HCT116 (cell line): ENCODE data around the gene CYP2C19. TPM values are rescaled to one million over a fixed set of nuclear protein-coding genes. Genes with fewer than 3 reads are reported as not detected.
"Not testable (repeated sequence)": the region's sequence is repeated elsewhere in the genome, so short reads cannot be mapped to it uniquely, and the experiment has no call there.

Experiments
- ATAC-seq: fragments of 200-7000 bp; cut with Tn5 transposase; 2 replicates; pipeline ENCODE4 v1.9.1; 2020; ENCODE audit warnings: mild to moderate bottlenecking, moderate library complexity
- BruUV-seq: library from RNA; stranded (reverse); fragments of 400-500 nt; replicated peaks from 2 replicates; lab custom pipeline; 2021; lab: Mats Ljungman, UMichigan
- CTCF ChIA-PET: fragments of 300-600 bp; sonication (Branson Sonifier 250); formaldehyde crosslinking; loops from one replicate; lab custom pipeline; 2021; ENCODE audit warnings: antibody characterized with exemption; lab: Charles Lee
- POLR2A ChIA-PET: fragments of 300-600, 350-600 bp; sonication (Branson Sonifier 250); formaldehyde crosslinking; loops from one replicate; lab custom pipeline; 2021; ENCODE audit warnings: antibody characterized with exemption; lab: Charles Lee
- RAD21 ChIA-PET, 2 experiments: fragments of 300-600 bp; sonication (Branson Sonifier 250); formaldehyde crosslinking; loops; one replicate each; lab custom pipeline; 2023; ENCODE audit warnings: low total read pairs in 2 of 2; ENCODE audit not compliant: uncharacterized antibody in 2 of 2, unreplicated experiment in 2 of 2, low non-redundant PET in 1 of 2; lab: Charles Lee
- DNase-seq: peaks from one replicate; pipeline ENCODE4 v3.0.0-alpha.2; 2010; ENCODE audit warnings: low read depth, low spot score
- H2AFZ ChIP-seq: fragments of 200-600 bp; shearing (Covaris generic), sonication (generic); 2 replicates; pipeline ENCODE4 v1.6.1; 2017; ENCODE audit warnings: low read depth, mixed run types, mixed read lengths, antibody characterized with exemption, low read length; ENCODE audit not compliant: poor library complexity, severe bottlenecking
- H3K27ac ChIP-seq: 2 replicates; pipeline ENCODE4 v1.5.1; 2012; ENCODE audit warnings: low read depth, low read length
- H3K27me3 ChIP-seq: fragments of 200-600 bp; sonication (generic); 2 replicates; pipeline ENCODE4 v1.6.1; 2016; ENCODE audit warnings: mixed run types, low read length, mixed read lengths; ENCODE audit not compliant: insufficient read depth
- H3K36me3 ChIP-seq, 2 experiments: fragments of 200-500 bp in 1 of 2; fragments of 200-600 bp in 1 of 2; sonication (Bioruptor generic) in 1 of 2; sonication (generic) in 1 of 2; 2 replicates each; pipeline versions ENCODE4 v1.5.1 to v1.6.1; 2014 to 2016; ENCODE audit warnings: low read length in 2 of 2, inconsistent platforms in 1 of 2, mixed read lengths in 1 of 2, mixed run types in 1 of 2; ENCODE audit not compliant: insufficient read depth in 2 of 2, control insufficient read depth in 1 of 2
- H3K4me1 ChIP-seq, 2 experiments: fragments of 200-600 bp in 1 of 2; sonication (generic) in 1 of 2; 2 replicates each; pipeline versions ENCODE4 v1.5.1 to v1.6.1; 2012 to 2017; ENCODE audit warnings: low read length in 2 of 2, inconsistent platforms in 1 of 2, mild to moderate bottlenecking in 1 of 2, mixed read lengths in 1 of 2, mixed run types in 1 of 2, moderate library complexity in 1 of 2; ENCODE audit not compliant: insufficient read depth in 2 of 2, control insufficient read depth in 1 of 2
- H3K4me2 ChIP-seq: fragments of 200-600 bp; sonication (generic); 2 replicates; pipeline ENCODE4 v1.6.1; 2017; ENCODE audit warnings: mixed run types, low read length, mixed read lengths
- H3K4me3 ChIP-seq, 2 experiments: fragments of 200-600 bp in 1 of 2; sonication (generic) in 1 of 2; replicated peaks in 1 of 2; 2 replicates each; pipeline ENCODE4 v1.5.1; 2011 to 2016; ENCODE audit warnings: low read length in 2 of 2, control low read depth in 1 of 2, low read depth in 1 of 2, mild to moderate bottlenecking in 1 of 2, mixed read lengths in 1 of 2, mixed run types in 1 of 2
- H3K79me2 ChIP-seq: fragments of 200-600 bp; sonication (generic); 2 replicates; pipeline ENCODE4 v1.6.1; 2017; ENCODE audit warnings: mild to moderate bottlenecking, mixed run types, low read length, moderate library complexity, mixed read lengths; ENCODE audit not compliant: insufficient read depth
- H3K9ac ChIP-seq: fragments of 200-600 bp; sonication (generic); 2 replicates; pipeline ENCODE4 v1.6.1; 2016; ENCODE audit warnings: low read length, mixed read lengths
- H3K9me2 ChIP-seq: fragments of 200-600 bp; sonication (generic), shearing (Covaris generic); 2 replicates; pipeline ENCODE4 v1.6.1; 2017; ENCODE audit warnings: mixed run types, mild to moderate bottlenecking, moderate library complexity; ENCODE audit not compliant: insufficient read depth
- H3K9me3 ChIP-seq, 2 experiments: fragments of 200-500 bp in 1 of 2; fragments of 200-600 bp in 1 of 2; sonication (Bioruptor generic) in 1 of 2; sonication (generic) in 1 of 2; 2 replicates each; pipeline ENCODE4 v1.6.1; 2014 to 2017; ENCODE audit warnings: low read length in 2 of 2, mixed read lengths in 2 of 2, inconsistent platforms in 1 of 2, low read depth in 1 of 2, mild to moderate bottlenecking in 1 of 2, mixed run types in 1 of 2, moderate library complexity in 1 of 2; ENCODE audit not compliant: control insufficient read depth in 1 of 2, insufficient read depth in 1 of 2
- H4K20me1 ChIP-seq: fragments of 200-600 bp; sonication (generic), shearing (Covaris generic); 2 replicates; pipeline ENCODE4 v1.6.1; 2017; ENCODE audit warnings: mixed run types, mild to moderate bottlenecking, moderate library complexity; ENCODE audit not compliant: insufficient read depth
- CEBPB ChIP-seq: IDR thresholded peaks from 2 replicates; pipeline ENCODE4 v1.6.1; 2012; ENCODE audit warnings: low read depth
- CTCF ChIP-seq, 3 experiments: fragments of 200-600 bp in 1 of 3; sonication (generic) in 1 of 3; IDR thresholded peaks in 2 of 3; conservative IDR thresholded peaks in 1 of 3; 2 replicates each; pipeline ENCODE4 v1.5.1; 2012 to 2017; ENCODE audit warnings: low read depth in 2 of 3, low read length in 2 of 3, antibody characterized with exemption in 1 of 3, borderline replicate concordance in 1 of 3, control low read depth in 1 of 3, mild to moderate bottlenecking in 1 of 3, mixed read lengths in 1 of 3, mixed run types in 1 of 3, moderate library complexity in 1 of 3; ENCODE audit not compliant: insufficient read depth in 1 of 3
- EZH2 ChIP-seq: fragments of 200-600 bp; sonication (generic); IDR thresholded peaks from 2 replicates; pipeline ENCODE4 v1.6.1; 2017; ENCODE audit warnings: antibody characterized with exemption, mixed run types
- FOSL1 ChIP-seq: IDR thresholded peaks from 2 replicates; pipeline ENCODE4 v1.6.1; 2012; ENCODE audit warnings: low read depth
- MAX ChIP-seq: IDR thresholded peaks from 2 replicates; pipeline ENCODE4 v1.6.1; 2012
- POLR2A ChIP-seq: IDR thresholded peaks from 2 replicates; pipeline ENCODE4 v1.7.0; 2011; ENCODE audit warnings: borderline replicate concordance; ENCODE audit not compliant: insufficient read depth, insufficient read length; ENCODE audit errors: extremely low read depth
- SP1 ChIP-seq: IDR thresholded peaks from 2 replicates; pipeline ENCODE4 v1.6.1; 2012; ENCODE audit warnings: low read depth
- SRF ChIP-seq: IDR thresholded peaks from 2 replicates; pipeline ENCODE4 v1.6.1; 2012; ENCODE audit warnings: low read depth
- YY1 ChIP-seq: IDR thresholded peaks from 2 replicates; pipeline ENCODE4 v1.6.1; 2011; ENCODE audit warnings: low read length, low read depth, moderate library complexity, mild to moderate bottlenecking; ENCODE audit not compliant: insufficient replicate concordance; ENCODE audit errors: extremely low read depth
- ZFX ChIP-seq: fragments of 450-650 bp; IDR thresholded peaks from 2 replicates; pipeline ENCODE4 v1.6.1; 2017
- ZNF274 ChIP-seq: fragments of 200-500 bp; sonication (Bioruptor generic); IDR thresholded peaks from 2 replicates; pipeline ENCODE4 v1.6.1; 2014; ENCODE audit warnings: mild to moderate bottlenecking, low read depth, low read length, inconsistent platforms
- intact Hi-C: fragments of 100-400 bp; cut with micrococcal nuclease; formaldehyde crosslinking; loops from 2 replicates; pipeline ENCODE4 v1.10.0; 2022
- total RNA-seq: library from RNA; stranded (reverse); gene quantifications from one replicate; pipeline ENCODE4 v1.2.1, GENCODE V29; 2021; ENCODE audit not compliant: unreplicated experiment
- TF ChIP-seq, protein P1 (sequence below): IDR thresholded peaks from 2 replicates; pipeline ENCODE4 v1.6.1; 2011; ENCODE audit warnings: mild to moderate bottlenecking, low read length, moderate library complexity; ENCODE audit not compliant: insufficient replicate concordance; ENCODE audit errors: extremely low read depth
- TF ChIP-seq, protein P2 (sequence below): IDR thresholded peaks from 2 replicates; pipeline ENCODE4 v1.6.1; 2012

The CYP2C19 gene
- total RNA-seq, 1 experiment from 2014 or later = not detected

DNA sequence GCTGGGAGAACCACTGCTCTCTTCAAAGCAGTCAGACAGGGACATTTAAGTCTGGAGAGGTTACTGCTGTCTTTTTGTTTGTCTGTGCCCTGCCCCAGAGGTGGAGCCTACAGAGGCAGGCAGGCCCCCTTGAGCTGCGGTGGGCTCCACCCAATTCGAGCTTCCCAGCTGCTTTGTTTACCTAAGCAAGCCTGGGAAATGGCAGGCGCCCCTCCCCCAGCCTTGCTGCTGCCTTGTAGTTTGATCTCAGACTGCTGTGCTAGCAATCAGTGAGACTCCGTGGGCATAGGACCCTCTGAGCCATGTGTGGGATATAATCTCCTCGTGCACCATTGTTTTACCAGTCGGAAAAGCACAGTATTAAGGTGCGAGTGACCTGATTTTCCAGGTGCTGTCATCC is 135.9 kb downstream of the CYP2C19 start:
- H3K4me2 ChIP-seq, H3K9me2 ChIP-seq, H4K20me1 ChIP-seq, H3K27ac ChIP-seq, H3K27me3 ChIP-seq, DNase-seq, H3K9ac ChIP-seq, H3K36me3 ChIP-seq, CTCF ChIA-PET, H3K4me3 ChIP-seq, H3K4me1 ChIP-seq, intact Hi-C loops, POLR2A ChIA-PET, H3K79me2 ChIP-seq, ATAC-seq, BruUV-seq, H2AFZ ChIP-seq, RAD21 ChIA-PET, H3K9me3 ChIP-seq: not testable (repeated sequence)

GRCh38 chr10:94902080-94902479 is 139.6 kb downstream of the CYP2C19 start:
- Histone ChIP-seq H3K9me3 (0 out of 4 replicates have a peak, but pooled peaks cover 0 to 3% of the 10 kb centered on the region in 2 experiments), H3K4me1 (no peaks in the 10 kb centered on the region), H4K20me1 (no peaks in the 10 kb centered on the region), H3K79me2 (no peaks in the 10 kb centered on the region), H2AFZ (no peak overlapping the region), H3K27me3 (no peaks in the 10 kb centered on the region), H3K36me3 (no peaks in the 10 kb centered on the region), H3K27ac (no peak overlapping the region), H3K9ac (no peak overlapping the region), H3K4me2 (no peak overlapping the region), H3K9me2 (no peaks in the 10 kb centered on the region), H3K4me3 (no peak overlapping the region)
- ChIA-PET RAD21 (no interaction called here), POLR2A (no interaction called here), CTCF (no interaction called here)
- ATAC-seq (no peak), DNase-seq (no peak)
- no TSS peak for BruUV-seq
- intact Hi-C loops = no loop called here
- TF ChIP-seq YY1 (no peak), CEBPB (no peak), EZH2 (no peak), SRF (no peak), SP1 (no peak), POLR2A (no peak), MAX (no peak), CTCF (IDR thresholded peaks at IDR 0.05 in 2 of 3, conservative IDR thresholded peaks at IDR 0.05 in 1 of 3; ENCODE audit: borderline replicate concordance in 1 of 3, insufficient read depth in 1 of 3, low read depth in 2 of 3, low read length in 2 of 3) (no peak), ZFX (no peak), ZNF274 (no peak), FOSL1 (no peak)
- TF ChIP-seq, protein P1, sequence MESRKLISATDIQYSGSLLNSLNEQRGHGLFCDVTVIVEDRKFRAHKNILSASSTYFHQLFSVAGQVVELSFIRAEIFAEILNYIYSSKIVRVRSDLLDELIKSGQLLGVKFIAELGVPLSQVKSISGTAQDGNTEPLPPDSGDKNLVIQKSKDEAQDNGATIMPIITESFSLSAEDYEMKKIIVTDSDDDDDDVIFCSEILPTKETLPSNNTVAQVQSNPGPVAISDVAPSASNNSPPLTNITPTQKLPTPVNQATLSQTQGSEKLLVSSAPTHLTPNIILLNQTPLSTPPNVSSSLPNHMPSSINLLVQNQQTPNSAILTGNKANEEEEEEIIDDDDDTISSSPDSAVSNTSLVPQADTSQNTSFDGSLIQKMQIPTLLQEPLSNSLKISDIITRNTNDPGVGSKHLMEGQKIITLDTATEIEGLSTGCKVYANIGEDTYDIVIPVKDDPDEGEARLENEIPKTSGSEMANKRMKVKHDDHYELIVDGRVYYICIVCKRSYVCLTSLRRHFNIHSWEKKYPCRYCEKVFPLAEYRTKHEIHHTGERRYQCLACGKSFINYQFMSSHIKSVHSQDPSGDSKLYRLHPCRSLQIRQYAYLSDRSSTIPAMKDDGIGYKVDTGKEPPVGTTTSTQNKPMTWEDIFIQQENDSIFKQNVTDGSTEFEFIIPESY = no peak
- TF ChIP-seq, protein P2, sequence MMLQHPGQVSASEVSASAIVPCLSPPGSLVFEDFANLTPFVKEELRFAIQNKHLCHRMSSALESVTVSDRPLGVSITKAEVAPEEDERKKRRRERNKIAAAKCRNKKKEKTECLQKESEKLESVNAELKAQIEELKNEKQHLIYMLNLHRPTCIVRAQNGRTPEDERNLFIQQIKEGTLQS = no peak
